Measurements from ENCODE around the gene EGLN2. TPM values are rescaled to one million over a fixed set of nuclear protein-coding genes. Genes with fewer than 3 reads are reported as not detected.

EGLN2 gene
- total RNA-seq, 1 donor from 2014 or later: 27.0 TPM

DNA sequence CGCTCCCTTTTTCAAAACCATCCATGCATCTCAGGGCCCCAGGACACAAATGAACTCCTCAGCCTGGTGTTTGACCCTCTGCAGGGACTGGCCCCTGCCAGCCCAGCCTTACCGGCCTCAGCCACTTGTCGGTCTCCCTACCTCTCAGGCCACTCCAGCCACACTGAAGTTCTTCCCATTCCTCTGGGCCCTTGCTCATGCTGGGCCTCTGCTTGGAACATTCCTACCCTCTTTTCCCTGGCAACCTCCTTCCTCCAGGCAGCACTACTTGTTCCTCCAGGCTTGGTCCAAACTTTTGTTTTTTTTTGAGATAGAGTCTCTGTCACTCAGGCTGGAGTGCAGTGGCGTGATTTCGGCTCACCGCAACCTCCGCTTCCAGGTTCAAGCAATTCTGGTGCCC is 7.6 kb upstream of the EGLN2 start:
- no peak for DNase-seq (ENCODE audit: low spot score)
- Histone ChIP-seq H3K9ac (no peak overlapping the region), H3K4me3 (no peak overlapping the region), H3K36me3 (no peaks in the 10 kb centered on the region), H3K4me2 (no peak overlapping the region), H3K79me2 (ENCODE audit: low read depth) (no peaks in the 10 kb centered on the region), H4K20me1 (ENCODE audit: low read depth) (no peaks in the 10 kb centered on the region), H3K4me1 (no peaks in the 10 kb centered on the region), H3K9me3 (ENCODE audit: low read depth) (no peaks in the 10 kb centered on the region), H3F3A (ENCODE audit: low read depth) (no peaks in the 10 kb centered on the region), H3K27ac (no peak overlapping the region), H2AFZ (replicated peaks) (no peak overlapping the region), H3K27me3 (no peaks in the 10 kb centered on the region)
- Mint-ChIP-seq H3K4me1 (peaks cover 33% of the 10 kb centered on the region), H3K4me3 (peak overlapping the region; percentile 64), H3K27me3 (ENCODE audit: insufficient read depth, low read depth) (peaks cover 5% of the 10 kb centered on the region), H3K9me3 (no peaks in the 10 kb centered on the region), H3K27ac (peak overlapping the region; percentile 95), H3K36me3 (peaks cover 4% of the 10 kb centered on the region)
- no peak for TF ChIP-seq EZH2 (IDR thresholded peaks at IDR 0.05)
- no peak for TF ChIP-seq CTCF (IDR thresholded peaks at IDR 0.05)
- TF ChIP-seq EZH2phosphoT487 (IDR thresholded peaks at IDR 0.05): no peak

DNA sequence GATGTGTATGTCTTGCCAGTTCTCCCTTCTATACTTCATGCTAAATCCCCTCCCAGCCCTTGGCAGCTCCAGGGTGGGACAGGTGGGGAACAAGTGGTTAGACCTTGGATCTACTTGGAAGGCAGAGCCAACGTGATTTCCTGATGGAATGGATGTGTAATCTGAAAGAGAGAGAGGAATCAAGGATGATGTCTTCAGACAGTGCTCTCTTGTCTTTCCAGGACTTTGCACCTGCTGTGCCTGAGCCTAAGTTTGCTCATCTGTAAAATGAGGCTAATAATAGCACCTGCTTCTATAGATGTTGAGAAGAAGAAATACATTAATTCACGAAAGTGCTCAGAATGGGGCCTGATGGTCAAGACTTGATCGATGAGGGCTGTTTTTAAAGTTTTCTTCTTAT is 7.0 kb upstream of the EGLN2 start:
- Mint-ChIP-seq H3K9me3 (no peaks in the 10 kb centered on the region), H3K27ac (peak overlapping the region; percentile 62), H3K4me3 (no peak overlapping the region), H3K4me1 (peaks cover 31% of the 10 kb centered on the region), H3K27me3 (ENCODE audit: insufficient read depth, low read depth) (peaks cover 5% of the 10 kb centered on the region), H3K36me3 (peaks cover 4% of the 10 kb centered on the region)
- Histone ChIP-seq H3K9ac (no peak overlapping the region), H2AFZ (replicated peaks) (no peak overlapping the region), H3F3A (ENCODE audit: low read depth) (no peaks in the 10 kb centered on the region), H3K36me3 (no peaks in the 10 kb centered on the region), H4K20me1 (ENCODE audit: low read depth) (no peaks in the 10 kb centered on the region), H3K79me2 (ENCODE audit: low read depth) (no peaks in the 10 kb centered on the region), H3K27me3 (no peaks in the 10 kb centered on the region), H3K4me2 (no peak overlapping the region), H3K27ac (no peak overlapping the region), H3K4me3 (no peak overlapping the region), H3K9me3 (ENCODE audit: low read depth) (no peaks in the 10 kb centered on the region), H3K4me1 (no peaks in the 10 kb centered on the region)
- no peak for DNase-seq (ENCODE audit: low spot score)
- TF ChIP-seq EZH2phosphoT487 (IDR thresholded peaks at IDR 0.05) (no peak), CTCF (IDR thresholded peaks at IDR 0.05) (no peak), EZH2 (IDR thresholded peaks at IDR 0.05) (no peak)

- no peak overlapping the region for H3K4me3 ChIP-seq
- peaks cover 17% of the 10 kb centered on the region for H3K4me1 ChIP-seq
- H3F3A ChIP-seq (ENCODE audit: low read depth): peaks cover 15% of the 10 kb centered on the region
- Mint-ChIP-seq H3K36me3 (peaks cover 2% of the 10 kb centered on the region), H3K9me3 (no peaks in the 10 kb centered on the region), H3K27ac (no peak overlapping the region), H3K4me3 (peak overlapping the region; percentile 90), H3K4me1 (peaks cover 36% of the 10 kb centered on the region), H3K27me3 (ENCODE audit: insufficient read depth, low read depth) (peaks cover 9% of the 10 kb centered on the region)
- H4K20me1 ChIP-seq (ENCODE audit: low read depth): peaks cover 30% of the 10 kb centered on the region
- no peak overlapping the region for H3K27ac ChIP-seq
- H3K4me2 ChIP-seq: peak overlapping the region; percentile 69
- H3K9ac ChIP-seq: no peak overlapping the region
- peaks cover 32% of the 10 kb centered on the region for H3K79me2 ChIP-seq (ENCODE audit: low read depth)
- H3K27me3 ChIP-seq: no peaks in the 10 kb centered on the region
- DNase-seq (ENCODE audit: low spot score): no peak
- no peaks in the 10 kb centered on the region for H3K9me3 ChIP-seq (ENCODE audit: low read depth)
- no peaks in the 10 kb centered on the region for H3K36me3 ChIP-seq
- no peak for TF ChIP-seq EZH2 (IDR thresholded peaks at IDR 0.05)
- TF ChIP-seq CTCF (IDR thresholded peaks at IDR 0.05): no peak
- TF ChIP-seq EZH2phosphoT487 (IDR thresholded peaks at IDR 0.05): no peak
- H2AFZ ChIP-seq (replicated peaks): no peak overlapping the region
These were observed 1.6 kb upstream of the EGLN2 start for GRCh38 chr19:40797166-40797962.

Data from neural progenitor cell (in vitro differentiated cells).